Stimulated activated CD4-positive, alpha-beta T cell treated with anti-CD3 and anti-CD28 coated beads, Interleukin-1b, Interleukin-23, amount 100 ng/mL, for 48 hours (primary cell): ENCODE results near the gene IL17D.
"Not testable (repeated sequence)": the region's sequence is repeated elsewhere in the genome, so short reads cannot be mapped to it uniquely, and the experiment has no call there.

Experiments used
- DNase-seq: peaks from one replicate; pipeline ENCODE4 v3.0.0-alpha.2; 2020

Gene IL17D

DNA sequence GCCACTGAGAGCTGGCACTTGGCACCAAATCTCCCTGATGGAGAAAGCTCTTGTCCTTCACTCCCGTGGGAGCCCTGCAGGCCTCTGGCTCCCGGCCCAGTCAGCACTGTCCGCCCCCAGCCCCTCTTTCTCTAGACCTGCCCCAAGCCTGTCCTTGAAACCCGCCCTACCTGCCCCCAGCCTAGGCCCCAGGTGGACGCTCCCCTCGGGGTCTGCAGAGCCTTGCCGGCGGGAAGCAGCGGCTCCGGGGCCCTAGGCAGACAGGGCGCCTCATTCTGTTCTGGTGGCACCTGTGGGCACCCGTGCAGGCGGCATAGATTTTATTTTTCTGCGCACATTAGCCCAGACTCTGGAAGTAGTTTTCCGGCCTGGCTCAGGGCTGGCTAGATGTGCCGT is 17.6 kb downstream of the IL17D start:
- no peak for DNase-seq

DNA sequence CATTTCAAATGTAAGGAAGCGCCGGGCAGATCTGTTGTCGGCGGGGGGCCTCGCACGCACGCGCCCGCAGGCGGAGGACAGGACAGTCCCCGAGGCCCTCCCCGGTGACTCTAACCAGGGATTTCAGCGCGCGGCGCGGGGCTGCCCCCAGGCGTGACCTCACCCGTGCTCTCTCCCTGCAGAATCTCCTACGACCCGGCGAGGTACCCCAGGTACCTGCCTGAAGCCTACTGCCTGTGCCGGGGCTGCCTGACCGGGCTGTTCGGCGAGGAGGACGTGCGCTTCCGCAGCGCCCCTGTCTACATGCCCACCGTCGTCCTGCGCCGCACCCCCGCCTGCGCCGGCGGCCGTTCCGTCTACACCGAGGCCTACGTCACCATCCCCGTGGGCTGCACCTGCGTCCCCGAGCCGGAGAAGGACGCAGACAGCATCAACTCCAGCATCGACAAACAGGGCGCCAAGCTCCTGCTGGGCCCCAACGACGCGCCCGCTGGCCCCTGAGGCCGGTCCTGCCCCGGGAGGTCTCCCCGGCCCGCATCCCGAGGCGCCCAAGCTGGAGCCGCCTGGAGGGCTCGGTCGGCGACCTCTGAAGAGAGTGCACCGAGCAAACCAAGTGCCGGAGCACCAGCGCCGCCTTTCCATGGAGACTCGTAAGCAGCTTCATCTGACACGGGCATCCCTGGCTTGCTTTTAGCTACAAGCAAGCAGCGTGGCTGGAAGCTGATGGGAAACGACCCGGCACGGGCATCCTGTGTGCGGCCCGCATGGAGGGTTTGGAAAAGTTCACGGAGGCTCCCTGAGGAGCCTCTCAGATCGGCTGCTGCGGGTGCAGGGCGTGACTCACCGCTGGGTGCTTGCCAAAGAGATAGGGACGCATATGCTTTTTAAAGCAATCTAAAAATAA is 18.2 kb downstream of the IL17D start:
- DNase-seq, result peak; percentile 7

DNA sequence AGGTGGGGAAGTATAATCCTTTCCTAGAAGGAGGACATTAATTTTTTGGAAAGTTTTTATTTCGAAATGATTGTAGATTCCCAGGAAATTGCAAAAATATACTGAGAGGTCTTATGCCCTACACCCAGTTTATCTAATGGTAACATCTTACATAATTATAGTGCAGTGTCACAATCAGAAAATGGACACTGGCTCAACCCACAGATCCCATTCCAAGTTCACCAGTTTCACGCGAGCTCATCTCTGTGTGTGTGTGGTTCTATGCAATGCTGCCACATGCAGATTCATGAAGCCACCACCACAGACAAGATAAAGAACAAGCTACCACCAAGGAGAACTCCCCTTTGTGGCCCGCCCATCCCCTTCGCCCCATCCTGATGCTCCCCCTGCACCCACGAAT is 24.4 kb downstream of the IL17D start:
- no peak for DNase-seq

DNA sequence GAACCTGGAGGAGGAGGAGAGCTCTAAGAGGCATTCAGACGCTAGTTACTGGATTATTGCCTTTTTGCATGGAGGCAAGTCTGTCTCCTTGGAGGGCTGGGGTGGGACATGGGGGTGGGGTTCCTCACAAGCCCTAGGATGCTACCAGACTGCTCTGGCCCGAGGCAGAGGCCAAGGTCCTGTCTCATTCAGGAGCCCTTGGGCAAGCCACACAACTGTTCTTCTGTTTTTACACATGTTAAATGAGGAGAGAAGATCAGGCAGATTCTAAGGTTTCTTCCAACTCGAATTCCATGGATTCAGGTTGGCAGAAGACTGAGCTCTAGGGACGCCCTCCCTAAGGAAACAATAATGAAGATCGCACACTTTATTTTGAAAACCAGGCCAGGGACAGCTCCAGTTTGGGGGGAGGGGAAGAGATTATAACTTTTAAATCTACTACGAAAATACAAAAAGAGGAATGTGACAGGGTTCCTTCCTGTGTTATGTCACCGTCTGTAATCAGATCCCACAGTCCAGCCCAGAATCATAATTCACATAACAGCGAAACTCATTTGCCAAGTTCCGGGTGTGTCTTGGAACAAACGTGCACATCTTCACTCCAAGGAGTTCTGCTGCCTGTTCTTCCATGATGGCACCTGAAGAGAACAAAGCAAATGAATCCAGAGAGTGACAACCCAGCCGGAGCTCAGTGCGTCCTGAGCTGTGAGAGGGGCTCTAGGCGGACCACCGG is 25.2 kb downstream of the IL17D start:
- DNase-seq, result no peak

DNA sequence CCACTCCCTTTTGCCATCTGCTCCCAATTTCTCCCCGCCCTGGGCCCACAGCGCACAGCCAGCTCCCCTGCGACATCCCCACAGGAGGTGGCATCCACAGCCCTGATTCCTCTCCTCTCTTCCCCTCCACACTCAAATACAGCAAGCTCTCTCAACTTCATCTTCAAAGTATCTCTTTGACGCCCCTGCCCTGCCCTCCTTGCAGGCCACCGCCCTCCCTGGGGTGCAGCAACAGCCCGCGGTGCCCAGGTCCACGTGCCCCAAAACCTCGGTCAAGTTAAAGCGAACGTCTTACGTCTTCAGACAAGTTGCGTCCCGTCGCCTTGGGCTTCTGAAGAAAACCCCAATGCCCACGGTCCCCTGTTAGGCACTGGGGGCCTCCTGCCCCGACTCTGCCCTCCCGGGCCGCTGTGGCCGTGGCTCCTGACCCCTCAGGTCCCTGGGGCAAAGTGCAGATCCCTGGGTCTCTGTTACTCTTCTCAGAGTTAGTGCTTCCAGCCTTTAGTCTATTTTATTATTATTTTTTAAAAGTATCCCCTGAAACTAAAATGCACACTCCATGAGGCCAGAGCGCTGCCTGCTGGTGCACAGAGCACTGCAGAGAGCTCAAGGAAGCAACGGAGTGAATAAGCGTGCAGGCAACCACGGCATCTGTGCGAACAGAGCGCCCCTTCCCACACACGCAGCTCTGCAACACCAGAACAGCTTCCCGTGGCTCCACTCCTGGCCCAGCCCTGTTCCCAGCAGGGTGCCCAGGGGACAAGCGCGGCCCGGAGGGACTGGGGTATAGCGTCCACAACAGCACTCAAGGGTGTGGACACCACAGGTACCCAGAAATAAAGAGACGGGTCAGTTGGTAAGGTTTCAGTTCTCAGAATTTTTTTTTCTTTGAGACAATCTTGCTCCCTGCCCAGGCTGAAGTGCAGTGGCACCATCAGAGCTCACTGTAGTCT is 26.4 kb downstream of the IL17D start:
- DNase-seq, result no peak

DNA sequence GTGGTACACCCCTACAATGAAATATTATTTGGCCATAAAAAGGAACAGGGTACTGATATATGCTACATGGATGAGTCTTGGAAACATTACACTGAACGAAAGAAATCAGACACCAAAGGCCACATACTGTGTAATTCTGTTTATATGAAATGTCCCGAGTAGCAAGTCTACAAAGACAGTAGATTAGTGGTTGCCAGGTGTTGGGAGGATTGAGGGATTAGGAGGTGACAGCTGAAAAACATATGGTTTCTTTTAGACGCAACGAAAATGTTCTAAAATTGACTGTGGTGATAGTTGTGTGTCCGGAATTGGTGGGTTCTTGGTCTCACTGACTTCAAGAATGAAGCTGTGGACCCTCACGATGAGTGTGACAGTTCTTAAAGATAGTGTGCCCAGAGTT is 35.1 kb downstream of the IL17D start:
- DNase-seq, result no peak

DNA sequence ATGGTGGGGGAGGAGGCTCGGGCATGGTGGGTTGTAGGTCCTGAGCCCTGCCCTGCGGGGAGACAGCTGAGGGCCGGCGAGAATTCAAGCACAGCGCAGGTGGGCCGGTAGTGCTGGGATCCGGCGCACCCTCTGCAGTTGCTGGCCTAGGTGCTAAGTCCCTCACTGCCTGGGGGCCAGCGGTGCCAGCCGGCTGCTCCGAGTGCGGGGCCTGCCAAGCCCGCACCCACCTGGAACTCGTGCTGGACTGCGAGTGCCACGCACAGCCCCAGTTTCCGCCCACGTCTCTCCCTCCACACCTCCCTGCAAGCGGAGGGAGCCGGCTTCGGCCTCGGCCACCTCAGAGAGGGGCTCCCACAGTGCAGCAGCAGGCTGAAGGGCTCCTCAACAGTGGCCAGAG is 36.5 kb downstream of the IL17D start:
- DNase-seq, result no peak

DNA sequence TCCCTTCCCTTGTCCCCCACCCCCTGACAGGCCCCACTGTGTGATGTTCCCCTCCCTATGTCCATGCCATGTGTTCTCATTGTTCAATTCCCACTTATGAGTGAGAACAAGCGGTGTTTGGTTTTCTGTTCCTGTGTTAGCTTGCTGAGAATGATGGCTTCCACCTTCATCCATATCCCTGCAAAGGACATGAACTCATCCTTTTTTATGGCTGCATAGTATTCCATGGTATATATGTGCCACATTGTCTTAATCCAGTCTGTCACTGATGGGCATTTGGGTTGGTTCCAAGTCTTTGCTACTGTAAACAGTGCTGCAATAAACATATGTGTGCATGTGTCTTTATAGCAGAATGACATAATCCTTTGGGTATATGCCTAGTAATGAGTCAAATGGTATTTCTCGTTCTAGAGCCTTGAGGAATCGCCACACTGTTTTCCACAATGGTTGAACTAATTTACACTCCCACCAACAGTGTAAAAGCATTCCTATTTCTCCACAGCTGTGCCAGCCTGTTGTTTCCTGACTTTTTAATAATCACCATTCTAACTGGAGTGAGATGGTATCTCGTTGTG is 40.4 kb downstream of the IL17D start:
- not testable (repeated sequence) for DNase-seq

DNA sequence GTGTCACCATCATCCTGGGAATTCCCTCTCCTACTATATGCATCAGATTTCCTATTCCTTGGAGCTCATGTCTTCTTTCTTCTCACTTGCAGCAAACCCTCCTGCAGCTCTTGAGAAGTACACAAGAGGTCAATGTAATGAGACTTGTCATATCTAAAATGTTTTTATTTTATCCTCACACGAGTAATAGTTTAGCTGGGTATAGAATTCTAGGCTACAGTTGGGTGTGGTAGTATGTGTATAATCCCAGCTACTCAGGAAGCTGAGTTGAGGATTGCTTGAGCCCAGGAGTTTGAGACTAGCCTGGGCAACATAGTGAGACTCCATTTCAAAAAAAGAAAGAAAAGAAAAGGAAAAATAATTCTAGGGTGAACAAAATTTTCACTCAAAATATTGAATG is 45.9 kb downstream of the IL17D start:
- DNase-seq, result no peak

DNA sequence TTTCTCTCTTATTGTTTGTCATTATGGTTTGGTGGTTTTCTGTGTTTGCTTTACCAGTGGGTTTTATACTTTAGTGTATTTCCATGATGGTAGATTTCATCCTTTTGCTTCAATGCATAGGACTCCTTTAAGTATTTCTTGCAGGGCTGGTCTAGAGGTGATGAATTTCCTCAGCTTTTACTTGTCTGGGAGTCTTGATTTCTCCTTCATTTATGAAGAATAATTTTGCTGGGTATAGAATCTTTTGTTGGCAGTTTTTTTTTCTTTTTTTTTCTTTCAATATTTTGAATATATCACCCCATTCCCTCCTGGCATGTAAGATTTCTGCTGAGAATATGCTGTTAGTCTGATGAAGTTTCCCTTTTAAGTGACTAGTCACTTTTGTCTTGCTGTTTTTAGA is 50.5 kb downstream of the IL17D start:
- no peak for DNase-seq

DNA sequence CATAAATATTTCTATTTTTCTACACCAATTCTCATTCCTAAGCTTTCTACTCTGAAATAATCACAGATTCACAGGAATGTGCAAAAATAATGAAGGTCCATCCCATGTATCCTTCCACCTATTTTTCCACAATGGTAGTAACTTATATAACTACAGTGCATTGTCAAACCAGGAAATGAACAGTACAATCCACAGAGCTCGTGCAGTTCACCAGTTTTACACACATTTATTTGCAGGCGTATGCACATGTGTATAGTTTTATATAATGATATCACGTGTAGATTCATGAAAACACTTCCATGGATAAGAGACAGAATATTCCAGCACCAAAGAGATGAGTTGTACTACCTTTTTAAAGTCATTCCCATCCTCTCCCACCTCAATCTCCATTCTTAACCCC is 57.4 kb downstream of the IL17D start:
- no peak for DNase-seq

DNA sequence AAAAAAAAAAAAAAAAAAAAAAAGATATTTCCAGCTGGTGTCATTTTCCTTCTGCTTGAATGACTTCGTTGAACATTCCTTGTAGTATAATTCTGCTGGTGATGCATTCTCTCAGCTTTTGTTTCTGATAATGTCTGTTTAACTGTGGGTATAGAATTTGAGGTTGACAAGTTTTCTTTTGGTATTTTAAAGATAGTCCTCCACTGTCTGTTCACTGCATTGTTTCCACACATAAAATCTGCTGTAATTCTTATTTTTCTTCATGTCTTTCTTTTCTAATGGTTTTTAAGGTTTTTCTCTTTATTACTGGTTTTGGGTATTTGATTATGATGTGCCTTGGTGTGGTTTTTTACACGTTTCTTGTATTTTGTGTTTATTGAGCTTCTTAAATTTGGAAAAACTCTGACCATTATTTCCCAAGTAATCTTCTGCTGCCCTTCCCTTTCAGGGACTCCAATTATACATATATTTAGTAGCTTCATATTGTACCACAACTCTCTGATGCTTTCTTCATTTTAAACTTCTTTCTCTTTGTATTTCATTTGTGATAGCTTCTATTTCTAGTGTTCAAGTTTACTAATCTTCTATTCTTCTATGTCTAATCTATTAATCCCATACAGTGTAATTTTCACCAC is 63.9 kb downstream of the IL17D start:
- no peak for DNase-seq

DNA sequence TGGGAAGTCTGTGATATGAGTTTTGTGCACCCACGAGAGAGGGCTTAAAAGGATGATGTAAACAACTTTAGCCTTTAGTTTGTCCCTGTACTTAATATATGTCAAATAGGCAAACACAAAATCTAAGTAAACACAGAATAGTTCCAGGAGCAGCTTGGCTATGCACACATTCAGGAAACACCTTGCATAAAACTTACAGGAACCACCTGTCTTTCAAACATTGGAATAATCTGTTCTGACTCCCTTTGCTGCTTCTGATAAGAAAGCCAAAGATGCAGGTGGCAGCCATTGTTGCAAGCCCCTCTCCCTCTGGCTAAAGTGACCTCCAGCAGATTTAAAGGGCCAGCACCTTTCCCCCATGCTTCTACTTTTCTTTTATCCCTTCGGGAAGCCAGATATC is 65.6 kb downstream of the IL17D start:
- DNase-seq, result no peak

DNA sequence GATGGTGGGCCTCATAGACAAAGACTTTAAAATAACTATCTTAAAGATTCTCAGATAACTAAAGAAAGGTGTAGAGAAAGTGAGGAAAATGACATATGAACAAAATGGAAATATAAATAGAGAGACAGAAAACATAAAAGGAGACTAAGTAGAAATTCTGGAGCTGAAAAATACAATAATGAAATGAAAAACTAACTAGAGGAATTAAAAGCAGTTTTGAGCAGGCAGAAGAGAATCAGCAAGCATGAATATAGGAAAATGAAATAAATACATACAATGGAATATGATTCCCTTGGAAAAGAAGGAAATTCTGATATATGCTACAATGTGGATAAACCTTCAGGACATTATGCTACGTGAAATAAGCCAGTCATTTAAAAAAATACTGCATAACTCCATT is 66.3 kb downstream of the IL17D start:
- DNase-seq, result no peak
